Esophagus muscularis mucosa (tissue), 4 donors: ENCODE results near the gene IL15.

Experiments
- CTCF ChIP-seq, 3 experiments: fragments of 200-600 bp in 2 of 3; fragments of 450-650 bp in 1 of 3; sonication (generic) in 2 of 3; IDR thresholded peaks; one replicate each; pipeline ENCODE4 v1.5.1; 2017 to 2019; ENCODE audit warnings: antibody characterized with exemption in 3 of 3, mild to moderate bottlenecking in 2 of 3, moderate library complexity in 1 of 3
- EP300 ChIP-seq: sonication (generic); formaldehyde crosslinking; IDR thresholded peaks from one replicate; pipeline ENCODE4 v1.6.1; 2017; ENCODE audit warnings: antibody characterized with exemption
- POLR2A ChIP-seq: fragments of 450-650 bp; IDR thresholded peaks from one replicate; pipeline ENCODE4 v1.6.1; 2017; ENCODE audit warnings: antibody characterized with exemption, moderate library complexity, mild to moderate bottlenecking, low read depth
- POLR2AphosphoS5 ChIP-seq, 2 donors: sonication (generic); formaldehyde crosslinking; IDR thresholded peaks; one replicate each; pipeline ENCODE4 v1.6.1; 2017; ENCODE audit warnings: antibody characterized with exemption in 2 of 2

- TF ChIP-seq POLR2AphosphoS5 (IDR thresholded peaks at IDR 0.05) (no peak), CTCF (IDR thresholded peaks at IDR 0.05) (no peak), POLR2A (no peak), EP300 (no peak)
These were observed 125.5 kb downstream of the IL15 start for GRCh38 chr4:141761926-141762325.
